GM19238 (cell line): ENCODE measurements around the gene FAM118B.

Experiments
- DNase-seq: peaks from one replicate; pipeline ENCODE4 v3.0.0; 2011; ENCODE audit warnings: low spot score; ENCODE audit not compliant: insufficient read length

FAM118B gene

DNA sequence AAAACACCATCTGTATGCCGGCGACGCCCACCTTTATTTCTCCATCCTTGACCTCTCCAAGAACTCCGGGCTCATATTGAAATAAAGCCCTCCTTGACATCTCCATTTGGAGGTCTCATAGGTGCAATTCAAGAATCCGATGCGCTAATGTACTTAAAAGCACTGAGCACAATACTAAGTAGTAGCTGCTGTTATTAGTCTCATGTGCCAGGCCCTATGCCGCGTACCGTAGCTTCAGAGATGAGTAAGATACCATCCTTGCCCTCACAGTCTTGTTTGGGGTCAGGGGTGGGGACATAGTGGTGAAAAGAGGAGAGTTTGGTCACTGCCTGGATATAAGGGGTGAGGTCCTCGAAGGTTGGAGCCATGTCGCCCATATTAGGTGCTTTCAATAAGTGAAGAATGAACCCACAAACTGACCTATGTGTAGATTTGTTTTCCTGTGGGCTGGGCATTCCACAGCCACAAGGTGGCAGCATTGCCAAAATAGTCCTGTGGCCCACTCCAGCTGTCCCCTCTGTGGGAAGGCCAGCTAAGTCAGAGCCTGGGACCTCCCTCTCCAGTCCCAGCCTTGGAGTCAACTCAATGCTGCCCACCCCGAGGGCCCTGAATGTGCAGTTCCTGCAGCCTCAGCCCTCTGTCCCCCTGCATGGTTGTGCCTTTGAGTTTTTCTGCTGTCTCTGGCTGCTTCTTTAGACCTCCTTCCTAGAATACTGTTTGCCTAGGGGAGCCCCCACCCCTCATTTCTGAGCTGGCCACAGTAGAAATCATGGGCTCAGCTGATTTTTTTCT lies 98.8 kb downstream of the FAM118B start:
- DNase-seq = no peak

DNA sequence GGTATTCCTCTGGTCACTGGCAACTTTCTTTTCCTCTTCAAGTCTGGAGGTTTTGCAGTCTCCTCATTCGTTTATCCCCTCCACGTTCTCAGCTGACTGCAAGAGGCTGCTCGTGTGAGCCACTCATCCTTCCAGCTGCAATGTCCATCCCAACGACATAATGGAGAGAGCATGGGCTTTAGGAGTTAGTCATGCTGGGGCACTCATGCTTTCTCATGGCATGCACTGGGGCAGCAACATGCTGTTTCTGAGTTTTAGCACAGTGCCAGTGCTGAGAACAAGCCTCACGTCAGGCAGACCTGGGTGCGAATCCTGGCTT lies 99.4 kb downstream of the FAM118B start:
- DNase-seq = no peak

DNA sequence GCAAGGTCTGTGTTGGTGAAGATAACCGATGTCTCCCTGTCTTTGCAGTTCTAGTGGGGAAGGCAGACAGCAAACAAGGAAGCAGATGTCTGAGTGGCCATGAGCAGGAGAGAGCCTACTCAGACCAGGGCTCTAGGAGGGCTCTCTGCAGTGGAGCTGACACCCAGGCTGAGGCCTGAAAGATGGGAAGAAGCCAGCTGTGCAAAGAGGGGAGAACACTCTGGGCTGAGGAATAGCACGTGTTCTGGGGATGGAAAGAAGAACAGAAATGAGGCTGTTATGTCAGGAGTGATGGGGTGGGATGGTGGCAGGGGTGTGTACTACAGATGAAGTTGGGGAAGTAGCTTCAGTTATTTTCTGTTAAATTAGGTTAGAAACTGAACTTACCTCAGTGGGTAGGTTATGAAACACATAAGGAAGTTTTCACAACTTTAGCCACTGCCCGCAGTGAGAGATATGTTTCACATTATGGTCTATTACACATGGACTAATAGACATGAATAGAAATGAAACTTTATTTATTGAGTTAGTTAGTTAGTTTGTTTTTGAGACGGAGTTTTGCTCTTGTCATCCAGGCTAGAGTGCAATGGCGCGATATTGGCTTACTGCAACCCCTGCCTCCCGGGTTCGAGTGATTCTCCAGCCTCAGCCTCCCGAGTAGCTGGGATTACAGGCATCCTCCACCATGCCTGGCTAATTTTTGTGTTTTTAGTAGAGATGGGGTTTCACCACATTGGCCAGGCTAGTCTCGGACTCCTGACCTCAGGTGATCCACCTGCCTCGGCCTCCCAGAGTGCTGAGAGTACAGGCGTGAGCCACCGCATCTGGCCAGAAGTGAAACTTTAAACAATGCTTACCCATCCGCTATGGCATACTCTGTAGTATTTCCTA lies 100.1 kb downstream of the FAM118B start:
- peak; percentile 19 for DNase-seq
